ENCODE data around the gene CUL4B. TPM values are rescaled to one million over a fixed set of nuclear protein-coding genes. Genes with fewer than 3 reads are reported as not detected.
"Not testable (repeated sequence)": the region's sequence is repeated elsewhere in the genome, so short reads cannot be mapped to it uniquely, and the experiment has no call there.

CUL4B gene
- total RNA-seq, 1 donor from 2014 or later, result 52.2 TPM

- H3K27me3 Mint-ChIP-seq (ENCODE audit: low read depth); H3K27ac Mint-ChIP-seq (ENCODE audit: unreplicated experiment); DNase-seq (ENCODE audit: low read depth, low spot score); H3K36me3 Mint-ChIP-seq (ENCODE audit: low read depth); H3K4me1 Mint-ChIP-seq; H3K9me3 Mint-ChIP-seq; H3K4me3 Mint-ChIP-seq: not testable (repeated sequence)
- TF ChIP-seq CTCF (conservative IDR thresholded peaks at IDR 0.05), result peak; percentile 72
Measured at GRCh38 chrX:120475447-120475846, 85.3 kb downstream of the CUL4B start.

Other genes with a start within 250 kb of the CUL4B start
- gene TMEM255A, start 249.5 kb downstream of the CUL4B start, total RNA-seq, result 0.70 and 0.91 TPM in 2 replicates
- gene ATP1B4, start 198.9 kb downstream of the CUL4B start, total RNA-seq, result not detected in 2 replicates
- gene LAMP2, start 91.7 kb downstream of the CUL4B start, total RNA-seq, result 40.1 and 45.5 TPM in 2 replicates
- 38.0 and 38.7 TPM in 2 replicates for gene MCTS1, start 43.1 kb upstream of the CUL4B start, total RNA-seq
- 11.9 and 12.3 TPM in 2 replicates for gene C1GALT1C1, start 69.1 kb upstream of the CUL4B start, total RNA-seq

Data from neural crest cell (in vitro differentiated cells).